GM19397 (cell line): Measurements from ENCODE around the gene TECTB.

Source experiments
- ATAC-seq: cut with Tn5 transposase; IDR thresholded peaks from one replicate; pipeline ENCODE4 v1.9.1; 2021; ENCODE audit warnings: mild to moderate bottlenecking, moderate library complexity; ENCODE audit not compliant: unreplicated experiment

The TECTB gene

GRCh38 chr10:112274831-112275230 is 8.4 kb upstream of the TECTB start:
- no peak for ATAC-seq

GRCh38 chr10:112275512-112276245 is 7.5 kb upstream of the TECTB start:
- ATAC-seq: no peak

GRCh38 chr10:112278871-112279270 is 4.3 kb upstream of the TECTB start:
- no peak for ATAC-seq

- no peak for ATAC-seq
These were observed 3.8 kb upstream of the TECTB start for GRCh38 chr10:112279433-112279832.

- ATAC-seq: no peak
These were observed 2.8 kb upstream of the TECTB start for GRCh38 chr10:112280205-112280921.

GRCh38 chr10:112282086-112282485 is 1.1 kb upstream of the TECTB start:
- ATAC-seq: no peak

- no peak for ATAC-seq
These were observed 3.9 kb downstream of the TECTB start for GRCh38 chr10:112286837-112287818.

- ATAC-seq: no peak
These were observed 4.6 kb downstream of the TECTB start for GRCh38 chr10:112287844-112288243.

GRCh38 chr10:112288486-112288885 is 5.3 kb downstream of the TECTB start:
- no peak for ATAC-seq

- ATAC-seq: no peak
These were observed 6.3 kb downstream of the TECTB start for GRCh38 chr10:112289373-112290053.

GRCh38 chr10:112290054-112290373 is 6.8 kb downstream of the TECTB start:
- ATAC-seq: no peak

GRCh38 chr10:112294169-112294568 is 11.0 kb downstream of the TECTB start:
- no peak for ATAC-seq

GRCh38 chr10:112295853-112296830 is 12.9 kb downstream of the TECTB start:
- ATAC-seq: no peak

- no peak for ATAC-seq
These were observed 13.7 kb downstream of the TECTB start for GRCh38 chr10:112296908-112297331.

- no peak for ATAC-seq
These were observed 15.4 kb downstream of the TECTB start for GRCh38 chr10:112298581-112298980.

GRCh38 chr10:112299456-112299855 is 16.3 kb downstream of the TECTB start:
- ATAC-seq: no peak

- ATAC-seq: no peak
These were observed 19.1 kb downstream of the TECTB start for GRCh38 chr10:112302335-112302734.

- ATAC-seq: no peak
These were observed 20.3 kb downstream of the TECTB start for GRCh38 chr10:112303528-112303927.

- no peak for ATAC-seq
These were observed 21.2 kb downstream of the TECTB start for GRCh38 chr10:112304267-112304859.
